Spleen (tissue), 11 donors: ENCODE results near the gene SDC3. TPM values are rescaled to one million over a fixed set of nuclear protein-coding genes. Genes with fewer than 3 reads are reported as not detected.

Experiments used
- DNase-seq: peaks from one replicate; pipeline ENCODE4 v3.0.0-alpha.2; 2020
- H3K27ac ChIP-seq, 8 donors: fragments of 200-600 bp; sonication (generic) in 7 of 8; 1 replicate in 4 of 8; 2 replicates in 4 of 8; pipeline versions ENCODE4 v1.5.0 to v1.8.0; 2016 to 2021; ENCODE audit warnings: inconsistent platforms in 4 of 8, mild to moderate bottlenecking in 4 of 8, moderate library complexity in 1 of 8
- H3K27me3 ChIP-seq, 7 donors: fragments of 200-600 bp; sonication (generic) in 6 of 7; replicated peaks in 1 of 7; 1 replicate in 4 of 7; 2 replicates in 3 of 7; pipeline versions ENCODE4 v1.5.0 to v1.8.0; 2016 to 2021; ENCODE audit warnings: inconsistent platforms in 3 of 7, mild to moderate bottlenecking in 1 of 7
- H3K36me3 ChIP-seq, 6 donors: fragments of 200-600 bp; sonication (generic) in 5 of 6; 1 replicate in 4 of 6; 2 replicates in 2 of 6; pipeline versions ENCODE4 v1.5.0 to v1.8.0; 2016 to 2021; ENCODE audit warnings: inconsistent platforms in 2 of 6
- H3K4me1 ChIP-seq, 6 donors: fragments of 200-600 bp; sonication (generic) in 5 of 6; 1 replicate in 3 of 6; 2 replicates in 3 of 6; pipeline versions ENCODE4 v1.5.0 to v1.8.0; 2016 to 2021; ENCODE audit warnings: inconsistent platforms in 3 of 6
- H3K4me3 ChIP-seq, 8 donors: fragments of 200-600 bp; sonication (generic) in 7 of 8; 1 replicate in 4 of 8; 2 replicates in 4 of 8; pipeline versions ENCODE4 v1.5.0 to v1.8.0; 2016 to 2021; ENCODE audit warnings: inconsistent platforms in 4 of 8, mild to moderate bottlenecking in 4 of 8, moderate library complexity in 2 of 8
- H3K9me3 ChIP-seq, 8 donors: fragments of 200-600 bp; sonication (generic) in 7 of 8; 1 replicate in 4 of 8; 2 replicates in 4 of 8; pipeline versions ENCODE4 v1.5.0 to v1.8.0; 2016 to 2021; ENCODE audit warnings: inconsistent platforms in 4 of 8
- CTCF ChIP-seq, 11 experiments: fragments of 200-600 bp in 7 of 11; fragments of 450-650 bp in 4 of 11; sonication (generic) in 4 of 11; IDR thresholded peaks in 8 of 11; conservative IDR thresholded peaks in 3 of 11; 1 replicate in 7 of 11; 2 replicates in 4 of 11; pipeline versions ENCODE4 v1.4.0 to v1.8.0; 2016 to 2021; ENCODE audit warnings: antibody characterized with exemption in 11 of 11, inconsistent platforms in 4 of 11, mild to moderate bottlenecking in 1 of 11
- POLR2A ChIP-seq, 3 donors: fragments of 450-650 bp; IDR thresholded peaks; one replicate each; pipeline ENCODE4 v1.5.1; 2017; ENCODE audit warnings: antibody characterized with exemption in 3 of 3, mild to moderate bottlenecking in 1 of 3
- POLR2AphosphoS5 ChIP-seq, 3 donors: sonication (generic); formaldehyde crosslinking; IDR thresholded peaks; one replicate each; pipeline ENCODE4 v1.5.1; 2017; ENCODE audit warnings: antibody characterized with exemption in 3 of 3
- whole genome bisulfite sequencing, 5 donors: extraction: QIAGEN DNeasy Blood & Tissue Kit in 3 of 5; methylation state at CpG; one replicate each; pipeline versions ENCODE4 v1.1.5 to v1.1.7; 2013 to 2018; 5-methylcytosine and 5-hydroxymethylcytosine counted together
- intact Hi-C: fragments of 100-400 bp; cut with DNase I; formaldehyde crosslinking; loops from one replicate; pipeline ENCODE4 v1.15.0; 2023; ENCODE audit warnings: low total_unique reads
- polyA plus RNA-seq, 3 donors: library from polyadenylated mRNA; stranded (reverse); fragments of 200-250 nt; gene quantifications; one replicate each; pipeline ENCODE4 v1.2.1, GENCODE V29; 2013
- total RNA-seq, 7 donors: library from RNA; depleted of rRNA in 3 of 7; stranded (reverse); fragments of >200 nt in 3 of 7; fragmentation: NEBNext Ultra II Directional in 4 of 7; extraction: Animal tissue kit (Norgen Biotek cat#: 25700) in 4 of 7; gene quantifications; one replicate each; pipeline versions ENCODE4 v1.1.0 to v1.2.1, GENCODE V29; 2016 to 2021
- donor health status: healthy with polysubstance abuse.
- donor health status: DM: no; HTN: no; CAD: no; lungs with moderate emphysema.
- donor health status: DM: no; HTN: no; CAD: no.
- donor health status: Bipolar disorder and iron deficiency.
- donor health status: healthy.
- donor health status: DM: no; HTN: no; CAD: no.
- donor health status: DM: yes; HTN: yes; CAD: no.

The SDC3 gene
- total and polyA plus RNA-seq, 10 donors: 8.0 to 347 (median 159) TPM

DNA sequence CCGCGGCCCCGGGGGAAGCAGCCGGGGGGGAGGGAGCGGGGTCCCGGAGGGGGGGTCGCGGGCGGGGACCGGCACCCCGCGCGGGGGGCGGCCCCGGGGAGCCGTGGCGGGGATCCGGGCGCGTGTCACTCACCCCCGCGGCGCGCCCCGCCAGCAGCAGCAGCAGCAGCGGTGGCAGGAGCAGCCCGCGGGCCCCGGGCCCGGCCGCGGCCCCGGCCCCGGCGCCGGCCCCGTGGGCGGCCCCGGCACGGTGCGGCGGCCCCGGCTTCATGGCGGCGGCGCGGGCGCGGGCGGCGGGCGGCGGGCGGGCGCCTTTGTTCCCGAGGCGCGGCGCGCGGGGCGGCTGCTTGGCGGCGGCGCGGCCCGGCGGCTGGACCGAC, 252 bp downstream of the SDC3 start:
- TF ChIP-seq CTCF (IDR thresholded peaks at IDR 0.05 in 8 of 11, conservative IDR thresholded peaks at IDR 0.05 in 3 of 11) (no peak), POLR2A (IDR thresholded peaks at IDR 0.05) (no peak), POLR2AphosphoS5 (IDR thresholded peaks at IDR 0.05) (no peak)
- peaks cover 10 to 91% (median 60%) of the 10 kb centered on the region in 6 donors for H3K4me1 ChIP-seq
- H3K9me3 ChIP-seq: no peaks in the 10 kb centered on the region
- peaks cover 0 to 43% (median 14%) of the 10 kb centered on the region in 7 donors for H3K27me3 ChIP-seq
- no peaks in the 10 kb centered on the region for H3K36me3 ChIP-seq
- H3K27ac ChIP-seq: peak overlapping the region in 6 of 8 donors; percentile 44 to 84 (median 76)
- intact Hi-C loops: no loop called here
- 0 to 1% (median 1%) methylated on average over 3 to 69 of the region's 69 CpGs; no CpG with 5 or more reads in 1 of the 5 donors for WGBS, 5 donors
- DNase-seq: peak; percentile 77
- H3K4me3 ChIP-seq: peak overlapping the region; percentile 26 to 70 (median 38)

- Histone ChIP-seq H3K9me3 (no peaks in the 10 kb centered on the region), H3K27ac (peak overlapping the region in 6 of 8 donors; percentile 44 to 84 (median 76)), H3K36me3 (no peaks in the 10 kb centered on the region), H3K27me3 (peaks cover 0 to 43% (median 14%) of the 10 kb centered on the region in 7 donors), H3K4me3 (peak overlapping the region; percentile 26 to 70 (median 38)), H3K4me1 (peaks cover 10 to 91% (median 61%) of the 10 kb centered on the region in 6 donors)
- 9 to 17% (median 10%) methylated on average over 29 to 47 of the region's 47 CpGs for WGBS, 5 donors
- DNase-seq: peak; percentile 75
- peak in 1 of 3 donors; percentile 26 for TF ChIP-seq POLR2AphosphoS5 (IDR thresholded peaks at IDR 0.05)
- no peak for TF ChIP-seq POLR2A (IDR thresholded peaks at IDR 0.05)
- TF ChIP-seq CTCF (IDR thresholded peaks at IDR 0.05 in 8 of 11, conservative IDR thresholded peaks at IDR 0.05 in 3 of 11): no peak
- intact Hi-C loops: no loop called here
Observed at GRCh38 chr1:30907481-30908315, 860 bp downstream of the SDC3 start.

DNA sequence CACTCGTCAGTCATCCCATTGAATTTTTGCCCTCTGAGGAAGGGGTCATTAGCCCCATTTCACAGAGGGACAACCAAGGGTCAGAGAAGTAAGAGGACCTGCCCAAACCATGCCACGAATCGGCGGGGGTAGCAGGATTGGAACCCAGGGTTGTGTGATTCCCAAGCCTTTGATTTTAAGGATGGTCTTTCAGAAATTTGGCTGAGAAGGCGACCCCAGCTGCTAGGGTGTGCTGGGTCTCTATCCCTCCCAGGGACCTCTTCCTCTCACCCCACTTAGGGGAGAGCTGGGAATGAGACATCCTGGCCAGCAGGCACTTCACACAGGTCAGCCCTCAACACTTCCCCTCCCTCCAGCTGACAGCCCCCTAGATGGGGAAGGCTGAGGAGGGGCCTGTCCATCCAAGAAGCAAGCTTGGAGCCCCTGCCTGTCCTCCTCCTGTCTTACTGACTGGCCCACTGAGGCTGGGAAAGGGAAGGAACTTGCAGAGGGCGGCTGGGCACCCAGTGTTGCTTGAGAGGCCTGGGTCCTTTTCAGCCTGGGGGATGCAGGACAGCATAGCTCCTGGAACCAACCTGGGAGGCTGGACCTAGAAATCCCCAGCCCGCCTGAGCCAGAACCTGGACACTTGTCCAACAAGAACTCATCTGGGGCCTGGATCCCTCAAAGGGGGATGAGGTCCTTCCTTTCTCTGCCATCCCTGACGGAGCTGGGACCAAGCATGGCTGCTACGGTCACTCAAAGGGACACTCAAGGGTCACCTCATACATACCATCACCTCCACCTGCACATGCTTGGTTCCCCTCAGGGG, 1.7 kb downstream of the SDC3 start:
- peak overlapping the region in 6 of 8 donors; percentile 26 to 70 (median 38) for H3K4me3 ChIP-seq
- TF ChIP-seq POLR2AphosphoS5 (IDR thresholded peaks at IDR 0.05) (no peak), CTCF (IDR thresholded peaks at IDR 0.05 in 8 of 11, conservative IDR thresholded peaks at IDR 0.05 in 3 of 11) (no peak), POLR2A (IDR thresholded peaks at IDR 0.05) (no peak)
- intact Hi-C loops: no loop called here

More for the DNA sequence above, 1.7 kb downstream of the SDC3 start:
- Histone ChIP-seq H3K27me3 (peaks cover 0 to 48% (median 14%) of the 10 kb centered on the region in 7 donors), H3K9me3 (no peaks in the 10 kb centered on the region), H3K36me3 (no peaks in the 10 kb centered on the region), H3K4me1 (peaks cover 13 to 91% (median 67%) of the 10 kb centered on the region in 6 donors), H3K27ac (peak overlapping the region in 5 of 8 donors; percentile 20 to 84 (median 76))
- DNase-seq: peak; percentile 65
- 83 to 93% (median 84%) methylated on average over 8 to 9 of the region's 9 CpGs for WGBS, 5 donors
